ENCODE data around the gene CDC20. TPM values are rescaled to one million over a fixed set of nuclear protein-coding genes. Genes with fewer than 3 reads are reported as not detected.

The CDC20 gene
- total and polyA plus RNA-seq, 2 of the 8 experiments (the other 6 are each of a cell fraction or from before 2014, with no cell fraction given): 214 to 221 TPM

GRCh38 chr1:43316738-43317520, 41.9 kb upstream of the CDC20 start:
- DNase-seq (ENCODE audit: low read depth in 1 of 2, low spot score in 2 of 2): no peak
- POLR2A ChIA-PET (ENCODE audit: partially characterized antibody): interaction anchor here (0.9 to 1.2 kb wide), 4 partner anchors 10 to 52 kb away, joined by 3 to 4 read pairs (median 3); no protein-coding TSS in a partner anchor
- FAIRE-seq: no peak

More at GRCh38 chr1:43316738-43317520, 41.9 kb upstream of the CDC20 start:
- Histone ChIP-seq H3K79me1 (ENCODE audit: low read depth, low read length) (no peaks in the 10 kb centered on the region), H3K23ac (ENCODE audit: insufficient read length) (no peak overlapping the region), H3K9ac (replicated peaks in 1 of 4; ENCODE audit: extremely low read depth in 1 of 4, low read depth in 3 of 4, low read length in 3 of 4) (no peak overlapping the region), H3K23me2 (ENCODE audit: low read depth, low read length) (no peaks in the 10 kb centered on the region), H3K56ac (replicated peaks; ENCODE audit: insufficient read length, low read depth, low read length) (no peak overlapping the region), H4K8ac (ENCODE audit: extremely low read depth, insufficient read depth, low read length) (no peak overlapping the region), H2BK20ac (ENCODE audit: low read length) (no peak overlapping the region), H3K4me3 (ENCODE audit: extremely low read depth in 1 of 4, insufficient read depth in 2 of 4, low read depth in 3 of 4, low read length in 4 of 4) (no peak overlapping the region), H2AFZ (ENCODE audit: low read length) (no peak overlapping the region), H3K79me2 (ENCODE audit: control insufficient read depth in 1 of 2, insufficient read depth in 2 of 2, low read length in 2 of 2) (no peaks in the 10 kb centered on the region), H2BK5ac (ENCODE audit: low read depth, low read length) (no peak overlapping the region), H3K27ac (ENCODE audit: low read depth, low read length) (no peak overlapping the region), H3K14ac (ENCODE audit: insufficient read length) (no peak overlapping the region), H2BK15ac (ENCODE audit: low read length) (0 out of 2 replicates have a peak overlapping the region, but pooled peaks have one; percentile 65), H4K20me1 (replicated peaks in 1 of 2; ENCODE audit: control insufficient read depth in 1 of 2, insufficient read depth in 2 of 2, low read length in 2 of 2) (no peaks in the 10 kb centered on the region), H3K4me2 (ENCODE audit: insufficient read depth in 1 of 2, low read depth in 2 of 2, low read length in 2 of 2) (no peak overlapping the region), H2BK120ac (replicated peaks; ENCODE audit: low read depth, low read length) (no peak overlapping the region), H3K9me3 (ENCODE audit: insufficient read depth in 2 of 2, low read depth in 1 of 2, low read length in 1 of 2) (no peaks in the 10 kb centered on the region), H4K91ac (replicated peaks; ENCODE audit: insufficient read length, low read length) (no peak overlapping the region), H3K27me3 (replicated peaks in 1 of 4; ENCODE audit: control insufficient read depth in 3 of 4, extremely low read depth in 1 of 4, insufficient read depth in 3 of 4, low read length in 3 of 4) (no peaks in the 10 kb centered on the region; a peak in 2 of 7 replicates), H3K36me3 (ENCODE audit: control insufficient read depth in 2 of 4, insufficient read depth in 4 of 4, low read length in 3 of 4) (no peaks in the 10 kb centered on the region), H3K4ac (replicated peaks; ENCODE audit: insufficient read length, low read depth, low read length) (no peak overlapping the region), H2BK12ac (ENCODE audit: low read depth, low read length) (no peak overlapping the region), H3K18ac (ENCODE audit: extremely low read depth, low read length) (no peak overlapping the region), H2AK5ac (ENCODE audit: low read depth, low read length) (no peak overlapping the region), H3K4me1 (replicated peaks in 1 of 4; ENCODE audit: control insufficient read depth in 3 of 4, insufficient read depth in 4 of 4, low read length in 3 of 4) (peaks cover 0 to 5% (median 0%) of the 10 kb centered on the region in 4 experiments; a peak in 1 of 7 replicates), H4K5ac (ENCODE audit: insufficient read length, low read depth, low read length) (no peak overlapping the region)
- CTCF ChIA-PET (ENCODE audit: partially characterized antibody): interaction anchor here (0.6 to 3.9 kb wide), 11 partner anchors 9 to 40 kb away, joined by 3 to 19 read pairs (median 4); partner anchors contain the start of gene C1orf210
- WGBS, 2 experiments (ENCODE audit: extremely low coverage in 1 of 2, insufficient coverage in 1 of 2, insufficient read length in 1 of 2, insufficient replicate concordance in 2 of 2, low coverage in 1 of 2, low lambda C conversion rate in 2 of 2, missing lambda C conversion rate in 1 of 2): 89% methylated on average over 16 of the region's 16 CpGs; no CpG with 5 or more reads in 1 of the 2 experiments
- no peak for TF ChIP-seq TAF1 (IDR thresholded peaks at IDR 0.05; ENCODE audit: low read depth, low read length)
- TF ChIP-seq SP4 (IDR thresholded peaks at IDR 0.05; ENCODE audit: low read length): no peak
- TF ChIP-seq RAD21 (IDR thresholded peaks at IDR 0.05 in 1 of 2, conservative IDR thresholded peaks at IDR 0.05 in 1 of 2; ENCODE audit: low read depth in 2 of 2, low read length in 2 of 2): peak; percentile 2 to 36; a peak in 1 of 4 replicates
- TF ChIP-seq JUND (IDR thresholded peaks at IDR 0.05; ENCODE audit: low read length): no peak
- no peak for TF ChIP-seq RXRA (IDR thresholded peaks at IDR 0.05; ENCODE audit: insufficient read depth, low read depth, low read length)
- TF ChIP-seq CTCF (IDR thresholded peaks at IDR 0.05; ENCODE audit: control extremely low read depth in 1 of 3, insufficient read depth in 1 of 3, low read depth in 1 of 3, low read length in 3 of 3): peak; percentile 14 to 52 (median 38); a peak in 2 of 4 replicates
- no peak for TF ChIP-seq TCF12 (IDR thresholded peaks at IDR 0.05; ENCODE audit: low read depth, low read length)

Data from H1 (cell line).